AG20443 (cell line): Measurements from ENCODE around the gene SORCS2.

ENCODE experiments used
- DNase-seq: peaks from one replicate; pipeline ENCODE4 v3.0.0; 2012; ENCODE audit warnings: low spot score, mixed read lengths

Gene SORCS2

GRCh38 chr4:7247521-7247920, 55.2 kb downstream of the SORCS2 start:
- DNase-seq: no peak

- no peak for DNase-seq
Observed at GRCh38 chr4:7247946-7248345, 55.6 kb downstream of the SORCS2 start.

- no peak for DNase-seq
Observed at GRCh38 chr4:7248857-7249256, 56.5 kb downstream of the SORCS2 start.

GRCh38 chr4:7251321-7251720, 59.0 kb downstream of the SORCS2 start:
- DNase-seq: no peak

GRCh38 chr4:7252051-7252450, 59.7 kb downstream of the SORCS2 start:
- DNase-seq: no peak

GRCh38 chr4:7252510-7253340, 60.4 kb downstream of the SORCS2 start:
- no peak for DNase-seq

- no peak for DNase-seq
Observed at GRCh38 chr4:7253341-7253700, 61.0 kb downstream of the SORCS2 start.

GRCh38 chr4:7253837-7254236, 61.5 kb downstream of the SORCS2 start:
- no peak for DNase-seq

GRCh38 chr4:7254736-7255487, 62.6 kb downstream of the SORCS2 start:
- no peak for DNase-seq

- DNase-seq: no peak
Observed at GRCh38 chr4:7255488-7255881, 63.1 kb downstream of the SORCS2 start.

- DNase-seq: no peak
Observed at GRCh38 chr4:7255996-7256395, 63.7 kb downstream of the SORCS2 start.

- peak; percentile 44 for DNase-seq
Observed at GRCh38 chr4:7256984-7257810, 64.9 kb downstream of the SORCS2 start.

- DNase-seq: no peak
Observed at GRCh38 chr4:7259039-7259438, 66.7 kb downstream of the SORCS2 start.

- no peak for DNase-seq
Observed at GRCh38 chr4:7260569-7260968, 68.2 kb downstream of the SORCS2 start.

GRCh38 chr4:7261087-7261486, 68.7 kb downstream of the SORCS2 start:
- peak; percentile 52 for DNase-seq

GRCh38 chr4:7261536-7261935, 69.2 kb downstream of the SORCS2 start:
- DNase-seq: no peak

- DNase-seq: no peak
Observed at GRCh38 chr4:7262134-7262533, 69.8 kb downstream of the SORCS2 start.

GRCh38 chr4:7263166-7263565, 70.8 kb downstream of the SORCS2 start:
- no peak for DNase-seq

GRCh38 chr4:7264694-7265093, 72.4 kb downstream of the SORCS2 start:
- no peak for DNase-seq

- DNase-seq: peak; percentile 92
Observed at GRCh38 chr4:7266525-7267292, 74.4 kb downstream of the SORCS2 start.

GRCh38 chr4:7267829-7268228, 75.5 kb downstream of the SORCS2 start:
- DNase-seq: no peak

- DNase-seq: no peak
Observed at GRCh38 chr4:7268941-7269340, 76.6 kb downstream of the SORCS2 start.
